PC-3 (cell line): Measurements from ENCODE around the gene ARHGAP22. TPM values are rescaled to one million over a fixed set of nuclear protein-coding genes. Genes with fewer than 3 reads are reported as not detected.

Experiments used
- ATAC-seq: fragments of 200-7000 bp; cut with Tn5 transposase; 2 replicates; pipeline ENCODE4 v1.9.1; 2020; ENCODE audit warnings: mild to moderate bottlenecking, moderate library complexity
- BruUV-seq: library from RNA; stranded (reverse); fragments of 400-500 nt; replicated peaks from 2 replicates; lab custom pipeline; 2021; lab: Mats Ljungman, UMichigan
- CTCF ChIA-PET: fragments of 300-600 bp; sonication (Branson Sonifier 250); formaldehyde crosslinking; loops from one replicate; lab custom pipeline; 2022; ENCODE audit warnings: antibody characterized with exemption; lab: Charles Lee
- POLR2A ChIA-PET: fragments of 300-600 bp; sonication (Branson Sonifier 250); formaldehyde crosslinking; loops from one replicate; lab custom pipeline; 2022; ENCODE audit warnings: antibody characterized with exemption; ENCODE audit not compliant: unreplicated experiment; lab: Charles Lee
- DNase-seq: peaks from one replicate; pipeline ENCODE4 v3.0.0-alpha.2; 2015
- H2AFZ ChIP-seq: fragments of 300-600 bp; sonication (generic); 2 replicates; pipeline ENCODE4 v1.6.0; 2016; ENCODE audit warnings: antibody characterized with exemption, low read length
- H3F3A ChIP-seq: fragments of 300-600 bp; sonication (generic); one replicate; pipeline ENCODE4 v1.6.0; 2017; ENCODE audit warnings: antibody characterized with exemption, low read length, control low read depth, mild to moderate bottlenecking; ENCODE audit not compliant: unreplicated experiment
- H3K27ac ChIP-seq: fragments of 300-600 bp; sonication (generic); 2 replicates; pipeline ENCODE4 v1.5.1; 2016; ENCODE audit warnings: mild to moderate bottlenecking, low read length
- H3K27me3 ChIP-seq: fragments of 300-600 bp; sonication (generic); 2 replicates; pipeline ENCODE4 v1.6.1; 2016; ENCODE audit warnings: low read length, mixed read lengths
- H3K36me3 ChIP-seq: fragments of 300-600 bp; sonication (generic); 2 replicates; pipeline ENCODE4 v1.6.1; 2016; ENCODE audit warnings: low read depth, mixed run types, low read length, mixed read lengths
- H3K4me1 ChIP-seq: fragments of 300-600 bp; sonication (generic); 2 replicates; pipeline ENCODE4 v1.5.1; 2016; ENCODE audit warnings: low read length; ENCODE audit not compliant: insufficient read depth
- H3K4me2 ChIP-seq: fragments of 300-600 bp; sonication (generic); 2 replicates; pipeline ENCODE4 v1.6.0; 2016; ENCODE audit warnings: low read length
- H3K4me3 ChIP-seq: fragments of 300-600 bp; sonication (generic); 2 replicates; pipeline ENCODE4 v1.5.1; 2016; ENCODE audit warnings: mild to moderate bottlenecking, low read length, mixed read lengths
- H3K79me2 ChIP-seq: fragments of 300-600 bp; sonication (generic); 2 replicates; pipeline ENCODE4 v1.6.1; 2017; ENCODE audit warnings: low read length, mixed read lengths
- H3K9ac ChIP-seq: fragments of 300-600 bp; sonication (generic); 2 replicates; pipeline ENCODE4 v1.6.0; 2016; ENCODE audit warnings: mild to moderate bottlenecking, low read length
- H3K9me2 ChIP-seq: fragments of 300-600 bp; sonication (generic); replicated peaks from 2 replicates; pipeline ENCODE4 v1.6.1; 2016; ENCODE audit warnings: mixed run types, low read length, mixed read lengths
- H3K9me3 ChIP-seq: fragments of 300-600 bp; sonication (generic); 2 replicates; pipeline ENCODE4 v1.6.1; 2016; ENCODE audit warnings: low read length, mixed read lengths
- H4K20me1 ChIP-seq: fragments of 300-600 bp; sonication (generic); 2 replicates; pipeline ENCODE4 v1.6.1; 2016; ENCODE audit warnings: low read length, mixed read lengths
- CTCF ChIP-seq: fragments of 300-600 bp; sonication (generic); conservative IDR thresholded peaks from 2 replicates; pipeline ENCODE4 v1.5.1; 2017; ENCODE audit warnings: antibody characterized with exemption, low read depth, mild to moderate bottlenecking, low read length
- EZH2 ChIP-seq: fragments of 300-600 bp; sonication (generic); IDR thresholded peaks from one replicate; pipeline ENCODE4 v1.6.1; 2017; ENCODE audit warnings: antibody characterized with exemption, mild to moderate bottlenecking, low read length; ENCODE audit not compliant: unreplicated experiment
- EZH2phosphoT487 ChIP-seq: fragments of 300-600 bp; sonication (generic); IDR thresholded peaks from 2 replicates; pipeline ENCODE4 v1.6.1; 2018; ENCODE audit warnings: mild to moderate bottlenecking, antibody characterized with exemption, low read length, borderline replicate concordance
- intact Hi-C: fragments of 100-400 bp; cut with micrococcal nuclease; formaldehyde crosslinking; loops from 2 replicates; pipeline ENCODE4 v1.9.0; 2023
- total RNA-seq: library from RNA; depleted of rRNA; stranded (reverse); fragments of >200 nt; gene quantifications from 2 replicates; pipeline ENCODE4 v1.2.3, GENCODE V29; 2014

ARHGAP22 gene
- total RNA-seq, 1 experiment from 2014 or later = 12.2 TPM

DNA sequence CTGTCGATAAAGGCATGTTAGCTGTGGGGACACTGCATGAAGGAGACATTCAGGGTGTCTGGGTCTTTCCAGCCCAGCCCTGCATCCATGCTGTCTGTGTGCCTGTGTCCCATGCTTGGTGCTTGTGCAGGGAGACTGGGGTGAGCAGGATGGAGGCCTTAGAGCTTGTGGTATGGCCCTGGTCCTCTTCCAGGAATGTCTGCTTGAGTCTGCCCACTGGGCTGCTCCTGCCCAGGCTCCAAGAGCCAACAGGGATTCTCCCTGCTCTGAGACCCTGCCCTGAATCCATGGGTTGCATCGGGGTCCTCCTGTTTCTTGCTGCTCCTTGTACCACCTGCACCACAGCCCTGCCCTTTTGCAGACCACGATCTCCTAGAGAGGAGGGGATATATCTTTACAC lies 31.4 kb upstream of the ARHGAP22 start:
- Histone ChIP-seq H3F3A (no peaks in the 10 kb centered on the region), H3K4me3 (no peak overlapping the region), H3K9me3 (0 out of 2 replicates have a peak, but pooled peaks cover 12% of the 10 kb centered on the region), H3K27me3 (no peaks in the 10 kb centered on the region), H4K20me1 (no peaks in the 10 kb centered on the region), H3K4me2 (no peak overlapping the region), H3K9ac (no peak overlapping the region), H3K4me1 (no peaks in the 10 kb centered on the region), H3K27ac (no peak overlapping the region), H2AFZ (no peak overlapping the region), H3K9me2 (no peaks in the 10 kb centered on the region), H3K79me2 (no peaks in the 10 kb centered on the region), H3K36me3 (no peaks in the 10 kb centered on the region)
- intact Hi-C loops = no loop called here
- POLR2A ChIA-PET = no interaction called here
- CTCF ChIA-PET = no interaction called here
- no peak for TF ChIP-seq CTCF
- no peak for TF ChIP-seq EZH2
- no peak for TF ChIP-seq EZH2phosphoT487
- no peak for DNase-seq
- no peak for ATAC-seq
- no TSS peak for BruUV-seq

DNA sequence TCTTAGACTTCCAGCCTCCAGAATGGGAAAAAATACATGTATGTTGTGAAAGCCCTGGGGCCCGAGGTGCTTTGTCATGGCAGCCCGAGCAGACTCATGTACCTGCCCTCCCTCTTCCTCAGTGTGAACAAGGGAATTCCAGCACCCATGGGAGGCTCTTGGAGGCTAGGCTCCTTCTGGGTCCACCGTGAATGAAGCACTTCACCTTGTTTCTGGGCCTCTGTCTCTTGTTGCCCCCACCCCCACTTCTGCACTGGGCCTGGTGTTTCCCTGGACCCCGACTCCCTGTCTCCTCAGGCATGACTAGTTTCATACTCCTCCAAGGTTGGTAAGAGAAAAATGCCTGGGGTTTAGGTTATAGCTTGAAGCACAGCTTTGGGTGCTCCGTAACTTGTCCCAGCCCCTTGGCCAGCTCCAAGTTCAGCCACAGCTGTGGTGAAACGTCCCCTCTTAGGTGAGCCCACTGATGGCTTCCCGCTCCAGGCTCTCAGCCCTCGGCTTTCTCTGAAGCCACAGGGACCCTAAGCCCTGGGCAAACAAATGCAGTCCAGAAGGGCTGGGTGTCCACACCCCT lies 30.2 kb upstream of the ARHGAP22 start:
- TF ChIP-seq EZH2phosphoT487 (no peak), EZH2 (no peak), CTCF (no peak)
- no peak overlapping the region for H3K4me2 ChIP-seq
- no peak overlapping the region for H3K4me3 ChIP-seq
- CTCF ChIA-PET = no interaction called here
- DNase-seq (no peak), ATAC-seq (no peak)
- H3K36me3 ChIP-seq = no peaks in the 10 kb centered on the region
- H3K79me2 ChIP-seq = no peaks in the 10 kb centered on the region
- no peaks in the 10 kb centered on the region for H3K4me1 ChIP-seq
- no peak overlapping the region for H3K27ac ChIP-seq
- H2AFZ ChIP-seq = no peak overlapping the region
- intact Hi-C loops = no loop called here
- no TSS peak for BruUV-seq
- H3K27me3 ChIP-seq = no peaks in the 10 kb centered on the region
- 0 out of 2 replicates have a peak, but pooled peaks cover under 1% of the 10 kb centered on the region for H3K9me3 ChIP-seq
- H3K9me2 ChIP-seq = no peaks in the 10 kb centered on the region
- no peak overlapping the region for H3K9ac ChIP-seq
- no peaks in the 10 kb centered on the region for H4K20me1 ChIP-seq
- POLR2A ChIA-PET = no interaction called here
- H3F3A ChIP-seq = no peaks in the 10 kb centered on the region

DNA sequence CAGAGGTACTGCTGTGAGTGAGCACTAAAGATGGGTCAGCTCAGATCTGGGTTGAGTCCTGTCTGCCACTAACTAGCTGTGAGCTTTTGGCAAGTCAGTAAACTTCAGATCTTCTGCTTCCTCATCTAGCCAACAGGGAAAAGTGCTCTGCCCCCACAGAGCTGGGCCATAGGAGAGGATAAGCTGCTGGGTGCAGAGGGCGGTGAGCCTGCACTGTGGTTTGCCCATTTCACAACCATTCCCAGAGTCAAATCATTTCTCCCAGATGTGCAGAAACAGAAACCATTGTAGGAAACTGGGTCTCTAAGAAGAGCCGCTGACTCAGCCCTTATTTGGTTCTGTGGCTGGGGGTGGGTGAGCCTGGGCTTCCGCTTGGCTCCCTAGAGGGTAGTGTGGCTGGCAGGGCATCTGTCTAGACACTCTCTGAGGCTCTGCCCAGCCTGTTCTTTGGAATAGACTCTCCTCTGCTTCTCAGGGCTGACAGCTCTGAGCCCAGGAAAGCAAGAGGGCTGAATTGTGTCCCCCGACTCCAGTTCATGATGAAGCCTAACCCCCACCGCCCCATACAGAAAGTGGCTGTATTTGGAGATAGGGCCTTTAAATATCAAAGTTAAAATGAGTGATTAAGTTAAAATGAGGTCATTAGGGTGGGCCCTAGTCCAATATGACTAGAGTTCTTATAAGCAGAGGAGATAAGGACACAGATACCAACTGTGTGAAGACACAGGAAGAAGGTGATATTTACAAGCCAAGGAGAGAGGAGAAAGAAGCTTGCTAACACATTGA lies 29.5 kb upstream of the ARHGAP22 start:
- no peak for ATAC-seq
- no peak for DNase-seq

More for the DNA sequence above, 29.5 kb upstream of the ARHGAP22 start:
- CTCF ChIA-PET = no interaction called here
- H3K9me3 ChIP-seq = no peaks in the 10 kb centered on the region
- no TSS peak for BruUV-seq
- POLR2A ChIA-PET = no interaction called here
- intact Hi-C loops = no loop called here
- H3K9me2 ChIP-seq = no peaks in the 10 kb centered on the region
- H4K20me1 ChIP-seq = no peaks in the 10 kb centered on the region
- H3K79me2 ChIP-seq = no peaks in the 10 kb centered on the region
- H3F3A ChIP-seq = no peaks in the 10 kb centered on the region
- no peak overlapping the region for H3K9ac ChIP-seq
- no peaks in the 10 kb centered on the region for H3K36me3 ChIP-seq
- TF ChIP-seq EZH2phosphoT487 (no peak), CTCF (no peak), EZH2 (no peak)
- H3K27me3 ChIP-seq = no peaks in the 10 kb centered on the region
- H2AFZ ChIP-seq = no peak overlapping the region
- no peak overlapping the region for H3K4me3 ChIP-seq
- H3K4me2 ChIP-seq = no peak overlapping the region
- no peaks in the 10 kb centered on the region for H3K4me1 ChIP-seq
- no peak overlapping the region for H3K27ac ChIP-seq
